ENCODE measurements around the gene NKX1-1.

Gene NKX1-1

GRCh38 chr4:1371176-1372165 lies 34.8 kb downstream of the NKX1-1 start:
- no peak overlapping the region for H2AFZ ChIP-seq (ENCODE audit: low read depth, low read length)
- H3K36me3 ChIP-seq (replicated peaks; ENCODE audit: low read depth, low read length), result peaks cover 9% of the 10 kb centered on the region
- H3K4me1 ChIP-seq (ENCODE audit: low read length), result no peaks in the 10 kb centered on the region
- no peak overlapping the region for H3K4me2 ChIP-seq (ENCODE audit: low read length)
- H3K9me3 ChIP-seq (ENCODE audit: insufficient read depth, low read length), result no peaks in the 10 kb centered on the region
- H4K20me1 ChIP-seq (ENCODE audit: insufficient read depth, low read length), result no peaks in the 10 kb centered on the region
- no peak overlapping the region for H3K27ac ChIP-seq (ENCODE audit: low read length)
- H3K9ac ChIP-seq (ENCODE audit: low read length), result no peak overlapping the region
- no peak overlapping the region for H3K4me3 ChIP-seq (ENCODE audit: low read length)
- no peaks in the 10 kb centered on the region for H3K79me2 ChIP-seq (ENCODE audit: low read length)
- TF ChIP-seq EZH2phosphoT487 (IDR thresholded peaks at IDR 0.05; ENCODE audit: low read depth) (no peak), CTCF (IDR thresholded peaks at IDR 0.05; ENCODE audit: low read depth, low read length) (no peak)
- no peaks in the 10 kb centered on the region for H3K27me3 ChIP-seq (ENCODE audit: low read depth, low read length)

DNA sequence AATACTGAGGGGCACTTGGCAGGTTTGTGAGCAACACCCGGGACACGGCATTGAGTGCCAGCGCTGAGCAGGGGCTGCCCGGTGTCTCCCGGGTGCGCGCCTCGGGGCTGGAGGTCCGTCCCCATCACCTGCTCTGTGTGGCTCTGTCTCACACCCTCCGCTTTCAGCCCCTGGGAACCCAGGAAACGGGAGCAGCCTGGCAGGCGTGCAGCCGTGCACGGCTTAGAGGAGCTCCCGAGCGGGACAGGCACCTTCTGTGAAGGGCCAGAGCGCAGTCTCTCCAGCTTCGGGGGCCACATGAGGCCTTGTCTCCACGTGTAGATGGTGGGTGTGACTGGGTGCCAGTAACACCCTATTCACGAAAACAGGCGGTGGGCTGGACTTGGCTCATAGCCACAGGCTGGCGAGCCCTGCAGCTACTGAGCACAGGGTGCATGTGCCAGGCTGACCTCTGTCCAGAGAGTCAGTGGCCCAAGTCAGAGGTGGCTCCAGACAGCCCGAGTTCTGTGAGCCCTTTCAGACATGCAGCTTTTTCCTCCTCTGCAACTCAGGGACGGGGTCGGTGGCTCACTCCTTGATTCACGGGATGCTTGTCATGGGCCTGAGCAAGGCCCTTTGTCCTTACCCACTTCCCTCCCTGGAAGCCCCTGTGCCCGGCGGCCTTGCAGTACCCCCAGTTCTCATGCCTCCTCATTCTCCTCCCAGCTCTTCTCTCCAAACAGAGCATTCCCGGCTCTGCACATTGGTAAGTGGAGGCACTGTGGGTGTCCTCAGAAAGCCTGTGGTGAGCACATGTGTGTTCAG lies 35.7 kb downstream of the NKX1-1 start:
- Histone ChIP-seq H3K4me1 (ENCODE audit: low read length) (no peaks in the 10 kb centered on the region), H4K20me1 (ENCODE audit: insufficient read depth, low read length) (no peaks in the 10 kb centered on the region), H3K9me3 (ENCODE audit: insufficient read depth, low read length) (no peaks in the 10 kb centered on the region), H3K4me3 (ENCODE audit: low read length) (no peak overlapping the region), H3K4me2 (ENCODE audit: low read length) (no peak overlapping the region), H3K79me2 (ENCODE audit: low read length) (no peaks in the 10 kb centered on the region), H3K9ac (ENCODE audit: low read length) (no peak overlapping the region), H3K36me3 (replicated peaks; ENCODE audit: low read depth, low read length) (peaks cover 9% of the 10 kb centered on the region), H2AFZ (ENCODE audit: low read depth, low read length) (no peak overlapping the region), H3K27me3 (ENCODE audit: low read depth, low read length) (no peaks in the 10 kb centered on the region), H3K27ac (ENCODE audit: low read length) (no peak overlapping the region)
- TF ChIP-seq EZH2phosphoT487 (IDR thresholded peaks at IDR 0.05; ENCODE audit: low read depth) (no peak), CTCF (IDR thresholded peaks at IDR 0.05; ENCODE audit: low read depth, low read length) (no peak)

- peaks cover 9% of the 10 kb centered on the region for H3K36me3 ChIP-seq (replicated peaks; ENCODE audit: low read depth, low read length)
- no peaks in the 10 kb centered on the region for H3K79me2 ChIP-seq (ENCODE audit: low read length)
- H2AFZ ChIP-seq (ENCODE audit: low read depth, low read length), result no peak overlapping the region
- no peak for TF ChIP-seq CTCF (IDR thresholded peaks at IDR 0.05; ENCODE audit: low read depth, low read length)
- TF ChIP-seq EZH2phosphoT487 (IDR thresholded peaks at IDR 0.05; ENCODE audit: low read depth), result no peak
- H3K4me3 ChIP-seq (ENCODE audit: low read length), result no peak overlapping the region
- H3K4me2 ChIP-seq (ENCODE audit: low read length), result no peak overlapping the region
- H3K9me3 ChIP-seq (ENCODE audit: insufficient read depth, low read length), result no peaks in the 10 kb centered on the region
- H3K9ac ChIP-seq (ENCODE audit: low read length), result no peak overlapping the region
- no peaks in the 10 kb centered on the region for H3K4me1 ChIP-seq (ENCODE audit: low read length)
- no peaks in the 10 kb centered on the region for H3K27me3 ChIP-seq (ENCODE audit: low read depth, low read length)
- no peaks in the 10 kb centered on the region for H4K20me1 ChIP-seq (ENCODE audit: insufficient read depth, low read length)
- H3K27ac ChIP-seq (ENCODE audit: low read length), result no peak overlapping the region
These were observed 36.7 kb downstream of the NKX1-1 start for GRCh38 chr4:1369479-1370079.

GRCh38 chr4:1369091-1369450 lies 37.2 kb downstream of the NKX1-1 start:
- no peak overlapping the region for H3K9ac ChIP-seq (ENCODE audit: low read length)
- H3K79me2 ChIP-seq (ENCODE audit: low read length), result no peaks in the 10 kb centered on the region
- H2AFZ ChIP-seq (ENCODE audit: low read depth, low read length), result no peak overlapping the region
- H3K4me3 ChIP-seq (ENCODE audit: low read length), result no peak overlapping the region
- no peaks in the 10 kb centered on the region for H4K20me1 ChIP-seq (ENCODE audit: insufficient read depth, low read length)
- TF ChIP-seq CTCF (IDR thresholded peaks at IDR 0.05; ENCODE audit: low read depth, low read length) (no peak), EZH2phosphoT487 (IDR thresholded peaks at IDR 0.05; ENCODE audit: low read depth) (no peak)
- H3K4me2 ChIP-seq (ENCODE audit: low read length), result no peak overlapping the region
- H3K9me3 ChIP-seq (ENCODE audit: insufficient read depth, low read length), result no peaks in the 10 kb centered on the region
- peaks cover 9% of the 10 kb centered on the region for H3K36me3 ChIP-seq (replicated peaks; ENCODE audit: low read depth, low read length)
- no peaks in the 10 kb centered on the region for H3K27me3 ChIP-seq (ENCODE audit: low read depth, low read length)
- H3K27ac ChIP-seq (ENCODE audit: low read length), result no peak overlapping the region
- no peaks in the 10 kb centered on the region for H3K4me1 ChIP-seq (ENCODE audit: low read length)
